ENCODE measurements around the gene ADARB1.

ADARB1 gene

DNA sequence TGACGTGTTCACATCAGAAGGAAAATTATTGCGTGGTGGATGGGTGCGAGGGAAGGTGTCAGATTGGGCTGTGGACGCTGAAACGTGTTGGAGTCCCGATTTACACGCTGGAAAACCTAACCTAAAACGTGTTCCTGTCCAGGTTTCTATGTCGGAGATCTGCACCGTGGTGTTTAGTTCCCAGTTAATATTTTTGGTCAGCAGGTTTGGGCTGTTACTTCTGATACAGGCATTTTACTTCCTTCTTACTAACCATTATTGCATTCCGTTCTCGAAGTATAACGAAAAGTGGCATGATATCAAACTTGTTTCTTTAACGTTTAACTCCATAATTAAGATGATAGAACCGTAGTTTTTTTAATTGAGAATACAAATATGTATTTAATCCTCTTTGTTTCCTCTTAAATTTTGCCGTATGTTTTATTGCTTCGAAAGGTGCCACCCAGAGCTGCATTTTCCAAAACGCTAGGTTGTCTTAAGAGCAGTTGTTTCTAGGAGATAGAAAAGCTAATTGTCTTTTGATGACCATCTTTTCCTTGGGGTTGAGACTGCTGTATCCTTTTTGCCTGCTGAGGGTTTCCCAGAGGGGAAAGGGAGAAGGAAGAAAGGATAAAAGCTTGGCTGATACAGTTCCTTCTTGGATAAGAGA lies 1.3 kb downstream of the ADARB1 start:
- DNase-seq (ENCODE audit: low spot score): no peak

DNA sequence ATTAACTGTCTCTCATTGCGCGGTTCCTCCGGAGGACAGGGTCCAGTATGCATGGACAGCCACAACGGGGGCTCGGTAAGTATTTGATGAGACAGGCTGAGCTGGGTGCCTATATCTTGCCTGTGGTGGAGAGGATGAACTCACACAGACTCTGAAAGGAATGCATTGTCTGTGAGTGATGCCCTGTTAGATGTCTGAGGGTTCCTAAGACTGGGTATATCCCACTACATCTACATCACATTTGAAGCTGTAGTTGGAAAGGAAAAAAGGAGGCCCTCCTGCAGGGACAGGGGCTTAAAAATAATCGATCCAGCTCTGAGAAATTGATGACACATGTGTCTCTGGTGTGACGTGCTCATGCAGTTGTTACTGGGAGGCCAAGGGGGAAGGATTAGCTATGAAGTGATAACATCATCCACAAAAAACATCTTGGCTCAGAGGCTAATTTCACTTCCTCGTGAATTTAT lies 1.9 kb downstream of the ADARB1 start:
- DNase-seq (ENCODE audit: low spot score): peak; percentile 82

- DNase-seq (ENCODE audit: low spot score): no peak
Observed at GRCh38 chr21:45078371-45078770, 4.0 kb downstream of the ADARB1 start.

DNA sequence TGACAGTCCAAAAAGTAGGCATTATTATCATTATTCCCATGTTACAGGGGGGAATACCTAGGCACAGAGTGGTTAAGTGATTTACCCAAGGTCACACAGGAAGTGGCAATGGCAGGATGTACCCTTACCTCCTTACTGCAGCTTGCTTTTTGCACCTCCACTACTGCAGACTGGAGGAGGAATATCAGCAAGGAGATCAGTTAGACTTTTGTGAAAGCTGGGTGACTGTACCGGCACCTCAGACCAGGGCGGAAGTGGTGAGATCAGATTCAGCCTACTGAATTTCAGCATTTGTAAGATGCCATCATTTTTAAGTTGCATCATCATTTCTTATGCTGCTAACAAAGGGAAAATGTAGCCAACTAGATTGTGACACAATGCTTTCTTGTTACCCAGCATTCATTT lies 4.5 kb downstream of the ADARB1 start:
- no peak for DNase-seq (ENCODE audit: low spot score)

DNA sequence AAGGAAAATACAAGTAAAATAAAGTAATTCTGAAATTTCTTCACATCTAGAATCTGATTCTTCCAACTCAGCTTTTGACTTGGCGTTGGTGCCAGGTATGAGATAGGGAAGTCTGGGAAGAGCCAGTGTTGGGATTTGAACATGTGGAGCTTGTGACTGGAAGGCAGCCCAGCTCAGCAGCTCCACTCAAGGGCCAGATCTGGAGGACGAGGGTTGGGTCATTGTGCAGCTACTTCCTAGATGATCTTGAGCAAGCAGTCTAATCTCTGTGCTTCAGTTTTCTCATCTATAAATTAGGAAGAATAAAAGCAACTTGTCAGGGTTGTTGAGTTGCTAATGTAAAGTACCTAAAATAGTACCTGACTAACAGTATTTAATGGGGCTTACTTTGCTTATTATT lies 5.0 kb downstream of the ADARB1 start:
- DNase-seq (ENCODE audit: low spot score): no peak

DNA sequence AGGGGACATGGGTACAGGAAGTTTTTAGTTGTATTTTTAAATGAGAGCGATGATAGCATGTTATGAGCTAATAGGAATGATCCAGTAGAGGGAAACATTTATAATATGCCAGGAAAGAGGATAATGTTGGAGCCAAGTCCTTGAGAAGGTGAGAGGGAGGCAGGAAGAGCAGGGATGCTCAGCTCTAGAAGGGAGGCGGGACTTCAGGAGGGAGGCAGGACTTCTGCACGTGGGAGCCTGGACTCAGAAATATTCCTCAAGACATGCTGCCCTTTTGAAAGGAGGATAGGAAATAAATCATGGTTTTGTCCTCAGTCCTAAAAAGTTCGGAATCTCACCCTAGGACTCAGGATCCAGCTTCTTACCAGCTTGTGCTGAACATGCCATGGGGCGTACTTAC lies 5.9 kb downstream of the ADARB1 start:
- no peak for DNase-seq (ENCODE audit: low spot score)

- DNase-seq (ENCODE audit: low spot score): peak; percentile 48
Observed at GRCh38 chr21:45080639-45081414, 6.4 kb downstream of the ADARB1 start.

- no peak for DNase-seq (ENCODE audit: low spot score)
Observed at GRCh38 chr21:45081636-45082035, 7.3 kb downstream of the ADARB1 start.

GRCh38 chr21:45082736-45083135 lies 8.4 kb downstream of the ADARB1 start:
- no peak for DNase-seq (ENCODE audit: low spot score)

GRCh38 chr21:45084121-45084520 lies 9.7 kb downstream of the ADARB1 start:
- DNase-seq (ENCODE audit: low spot score): no peak

DNA sequence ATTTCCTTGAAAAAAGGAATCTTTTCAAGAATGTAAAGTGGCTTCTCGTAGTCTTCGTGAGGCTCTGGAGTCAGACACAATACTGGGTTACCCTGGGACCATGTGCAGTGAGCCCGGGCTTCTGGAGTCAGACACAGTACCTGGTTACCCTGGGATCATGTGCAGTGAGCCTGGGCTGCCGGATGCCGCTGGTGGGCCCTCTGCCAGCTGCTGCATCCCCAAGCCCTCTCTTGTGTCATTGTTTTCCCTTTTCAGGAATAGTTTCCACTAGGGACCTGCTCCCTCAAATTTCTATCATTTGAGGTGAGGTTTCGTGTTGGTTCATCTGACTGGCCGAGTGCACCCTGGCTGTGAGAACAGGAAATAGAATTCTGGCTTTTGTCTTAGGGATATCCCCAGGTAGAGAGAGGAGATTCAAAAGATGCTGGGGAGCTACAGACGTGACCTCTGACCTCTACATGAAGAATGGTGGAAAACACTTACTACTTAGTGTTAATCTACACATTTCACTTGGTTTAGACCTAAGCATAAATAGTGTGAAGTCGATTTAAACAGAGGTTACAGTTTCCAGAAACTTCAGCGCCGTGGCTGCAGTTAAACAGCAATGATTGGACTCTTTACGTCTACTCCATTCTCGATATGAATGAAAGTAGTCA lies 10.6 kb downstream of the ADARB1 start:
- DNase-seq (ENCODE audit: low spot score): no peak

- DNase-seq (ENCODE audit: low spot score): no peak
Observed at GRCh38 chr21:45085700-45086099, 11.3 kb downstream of the ADARB1 start.

DNA sequence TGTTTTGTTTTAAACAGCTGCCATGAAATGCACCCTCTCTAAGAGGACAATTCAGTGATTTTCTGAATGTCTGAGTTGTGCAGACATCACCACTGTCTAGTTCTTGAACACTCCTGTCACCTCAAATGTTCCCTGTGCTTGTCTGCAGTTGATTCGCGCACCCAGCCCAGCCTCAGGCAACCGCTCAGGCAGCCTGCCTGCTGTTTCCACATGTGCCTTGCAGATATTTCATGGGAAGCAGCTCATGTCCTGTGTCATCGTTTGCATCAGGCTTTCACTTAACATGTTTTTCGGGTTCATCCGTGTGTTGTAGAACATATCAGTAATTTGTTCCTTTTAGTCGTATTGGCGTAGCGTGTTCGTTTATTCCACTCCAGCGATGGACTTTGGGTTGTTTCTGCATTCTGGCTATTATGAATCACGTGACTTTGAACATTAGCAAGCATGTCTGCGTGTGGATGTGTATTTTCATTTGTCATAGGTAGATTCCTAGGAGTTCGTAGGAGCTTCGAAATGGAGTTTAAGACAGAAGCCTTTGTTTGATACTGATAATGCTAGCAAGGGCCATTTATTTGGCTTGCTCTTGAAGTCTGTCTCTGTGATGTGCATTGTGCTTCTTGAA lies 12.1 kb downstream of the ADARB1 start:
- DNase-seq (ENCODE audit: low spot score): no peak

DNA sequence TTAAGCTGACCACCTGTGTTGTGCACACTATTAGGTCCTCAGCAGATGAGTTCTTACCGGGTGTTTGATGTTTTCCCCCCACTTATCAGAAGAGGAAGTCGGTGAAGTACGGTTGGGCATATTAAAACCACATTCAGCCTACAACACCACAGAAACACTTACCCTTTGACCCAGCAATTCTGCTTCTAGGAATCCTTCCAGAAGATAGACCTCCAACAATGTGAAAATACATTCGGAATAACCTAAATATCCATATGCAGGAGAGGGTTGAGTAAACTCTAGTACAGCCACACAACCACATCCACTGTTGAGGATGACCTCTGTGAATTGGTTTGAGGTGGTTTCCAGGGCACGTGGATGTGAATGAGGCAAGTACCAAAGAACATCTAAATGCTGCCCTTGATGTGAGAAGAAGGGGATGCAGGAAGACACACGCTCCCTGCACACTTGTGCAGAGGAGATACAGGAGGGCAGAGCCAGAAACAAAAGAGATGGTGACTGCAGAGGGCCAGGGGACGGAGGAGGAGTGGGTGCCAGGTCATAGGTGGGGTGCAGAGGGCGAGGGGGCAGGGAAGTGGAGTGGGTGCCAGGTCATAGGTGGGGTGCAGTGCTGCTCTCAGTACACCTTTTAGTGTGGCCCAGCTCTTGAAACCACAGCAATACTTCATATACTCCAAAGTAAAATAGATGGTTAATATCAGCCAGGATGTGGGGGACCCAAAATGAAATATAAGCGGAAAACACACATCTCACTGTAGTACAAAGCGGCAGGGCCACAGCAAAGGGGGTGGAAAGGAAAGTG lies 12.8 kb downstream of the ADARB1 start:
- no peak for DNase-seq (ENCODE audit: low spot score)

DNA sequence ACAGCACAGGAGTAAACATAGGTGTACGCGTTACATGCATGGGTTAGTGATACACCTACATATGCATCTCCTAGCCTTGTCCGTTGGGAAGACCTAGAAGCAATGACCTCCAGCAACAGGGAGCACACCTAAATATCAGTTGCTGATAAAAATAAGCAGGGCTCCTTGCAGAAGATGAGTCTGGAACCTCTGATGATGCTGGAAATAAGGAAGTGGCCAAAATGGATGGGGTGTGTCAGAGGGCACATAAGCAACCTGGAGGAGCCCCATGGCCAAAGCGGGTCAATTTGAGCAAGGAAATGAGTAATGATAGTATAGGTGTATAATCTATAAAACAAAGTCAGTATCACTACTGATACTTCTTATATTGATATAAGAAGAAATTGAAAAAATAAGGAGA lies 13.7 kb downstream of the ADARB1 start:
- no peak for DNase-seq (ENCODE audit: low spot score)

- DNase-seq (ENCODE audit: low spot score): no peak
Observed at GRCh38 chr21:45088729-45089128, 14.3 kb downstream of the ADARB1 start.

GRCh38 chr21:45089964-45090363 lies 15.6 kb downstream of the ADARB1 start:
- no peak for DNase-seq (ENCODE audit: low spot score)

DNA sequence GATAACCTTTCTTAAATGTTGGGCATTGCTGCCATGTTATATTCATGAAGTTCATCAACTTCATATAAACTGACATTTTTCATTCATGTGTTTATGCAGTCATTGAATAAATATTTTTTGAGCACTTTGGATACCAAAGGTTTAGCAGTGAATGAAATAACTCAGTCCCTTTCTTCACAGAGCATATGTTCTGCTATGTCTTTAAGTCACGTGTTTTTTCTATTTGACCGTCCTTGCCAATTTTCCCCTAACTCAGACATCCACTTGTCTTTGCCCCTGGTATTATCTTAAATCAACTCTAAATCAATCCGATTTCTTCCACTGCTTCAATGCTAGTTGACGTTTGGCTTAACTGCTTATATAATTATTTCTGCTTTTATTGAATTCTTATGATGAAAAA lies 16.6 kb downstream of the ADARB1 start:
- DNase-seq (ENCODE audit: low spot score): no peak

- no peak for DNase-seq (ENCODE audit: low spot score)
Observed at GRCh38 chr21:45091550-45092322, 17.4 kb downstream of the ADARB1 start.

DNA sequence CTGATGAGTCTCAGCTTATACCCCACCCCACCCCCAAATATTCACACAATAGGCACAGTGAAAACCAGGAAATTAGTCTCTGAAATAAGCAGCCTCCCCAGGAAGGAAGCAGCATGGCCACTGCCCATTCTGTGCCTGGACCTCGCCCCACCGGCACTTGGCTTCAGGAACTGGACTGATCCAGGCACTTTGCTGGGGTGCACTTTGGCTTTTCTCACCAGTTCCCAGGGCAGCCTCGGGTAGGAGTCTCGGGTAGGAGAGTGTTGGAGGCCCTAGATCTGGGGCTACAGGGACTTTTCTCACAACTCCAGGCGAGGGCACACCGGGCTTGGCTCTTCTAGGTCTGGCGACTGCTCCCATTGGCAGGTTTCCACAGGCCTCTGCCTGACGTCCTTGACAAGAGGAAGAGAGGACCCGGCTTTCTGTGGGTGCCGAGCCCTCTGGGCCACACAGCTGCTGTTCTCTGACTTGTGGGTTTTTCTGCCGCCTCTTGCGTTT lies 18.7 kb downstream of the ADARB1 start:
- no peak for DNase-seq (ENCODE audit: low spot score)

- DNase-seq (ENCODE audit: low spot score): no peak
Observed at GRCh38 chr21:45094412-45094811, 20.0 kb downstream of the ADARB1 start.

All from COLO829 (cell line).